C1 segment of cervical spinal cord (tissue), 14 donors: ENCODE measurements around the gene TMEM271.
"Not testable (repeated sequence)": the region's sequence is repeated elsewhere in the genome, so short reads cannot be mapped to it uniquely, and the experiment has no call there.

ENCODE experiments used
- DNase-seq, 14 donors: peaks; one replicate each; lab custom pipeline; 2025; lab: John Stamatoyannopoulos, UW

TMEM271 gene

GRCh38 chr4:566035-566434 lies 10.1 kb downstream of the TMEM271 start:
- no peak for DNase-seq

DNA sequence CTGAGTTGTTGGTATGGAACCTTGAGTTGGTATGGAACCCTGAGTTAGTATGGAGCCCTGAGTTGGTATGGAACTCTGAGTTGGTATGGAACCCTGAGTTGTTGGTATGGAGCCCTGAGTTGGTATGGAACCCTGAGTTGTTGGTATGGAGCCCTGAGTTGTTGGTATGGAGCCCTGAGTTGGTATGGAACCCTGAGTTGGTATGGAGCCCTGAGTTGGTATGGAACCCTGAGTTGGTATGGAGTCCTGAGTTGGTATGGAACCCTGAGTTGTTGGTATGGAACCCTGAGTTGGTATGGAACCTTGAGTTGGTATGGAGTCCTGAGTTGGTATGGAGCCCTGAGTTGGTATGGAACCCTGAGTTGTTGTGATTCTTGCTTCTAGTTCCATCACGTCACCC lies 10.5 kb downstream of the TMEM271 start:
- not testable (repeated sequence) for DNase-seq

DNA sequence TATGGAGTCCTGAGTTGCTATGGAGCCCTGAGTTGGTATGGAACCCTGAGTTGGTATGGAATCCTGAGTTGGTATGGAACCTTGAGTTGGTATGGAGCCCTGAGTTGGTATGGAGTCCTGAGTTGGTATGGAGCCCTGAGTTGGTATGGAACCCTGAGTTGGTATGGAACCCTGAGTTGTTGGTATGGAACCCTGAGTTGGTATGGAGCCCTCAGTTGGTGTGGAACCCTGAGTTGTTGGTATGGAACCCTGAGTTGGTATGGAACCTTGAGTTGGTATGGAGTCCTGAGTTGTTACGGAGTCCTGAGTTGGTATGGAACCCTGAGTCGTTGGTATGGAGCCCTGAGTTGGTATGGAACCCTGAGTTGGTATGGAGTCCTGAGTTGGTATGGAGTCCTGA lies 13.6 kb downstream of the TMEM271 start:
- DNase-seq = not testable (repeated sequence)

- no peak for DNase-seq
These were observed 14.7 kb downstream of the TMEM271 start for GRCh38 chr4:561426-561825.

- no peak for DNase-seq
These were observed 15.3 kb downstream of the TMEM271 start for GRCh38 chr4:560731-561291.

DNA sequence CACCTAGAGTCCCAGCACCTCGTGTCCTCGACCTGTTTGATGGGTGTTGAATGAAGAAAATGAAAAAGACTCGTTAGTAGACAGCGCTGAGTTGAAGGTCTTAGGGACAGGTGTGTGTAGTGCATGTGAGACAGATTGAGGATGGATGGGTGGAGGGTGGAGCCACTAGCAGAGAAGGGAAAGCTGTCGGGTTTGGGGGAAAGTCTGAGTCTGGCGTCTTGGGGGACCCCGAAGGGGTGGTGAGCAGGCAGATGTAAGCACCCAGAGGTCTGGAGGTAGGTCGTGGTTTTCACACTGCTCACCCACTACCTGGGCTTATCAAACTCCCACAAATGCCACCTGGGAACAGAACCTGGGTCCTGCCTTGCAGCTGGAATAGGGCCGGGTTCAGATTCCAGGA lies 16.0 kb downstream of the TMEM271 start:
- DNase-seq = no peak

GRCh38 chr4:555566-556275 lies 20.4 kb downstream of the TMEM271 start:
- DNase-seq = no peak

GRCh38 chr4:554793-555320 lies 21.2 kb downstream of the TMEM271 start:
- DNase-seq = not testable (repeated sequence)

GRCh38 chr4:552019-552418 lies 24.1 kb downstream of the TMEM271 start:
- DNase-seq = no peak

DNA sequence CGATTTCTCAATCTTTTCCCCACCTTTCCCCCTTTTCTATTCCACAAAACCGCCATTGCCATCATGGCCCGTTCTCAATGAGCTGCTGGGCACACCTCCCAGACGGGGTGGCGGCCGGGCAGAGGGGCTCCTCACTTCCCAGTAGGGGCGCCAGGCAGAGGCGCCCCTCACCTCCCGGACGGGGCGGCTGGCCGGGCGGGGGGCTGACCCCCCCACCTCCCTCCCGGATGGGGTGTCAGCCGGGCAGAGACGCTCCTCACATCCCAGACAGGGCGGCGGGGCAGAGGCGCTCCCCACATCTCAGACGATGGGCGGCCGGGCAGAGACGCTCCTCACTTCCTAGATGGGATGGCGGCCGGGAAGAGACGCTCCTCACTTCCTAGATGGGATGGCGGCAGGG lies 25.8 kb downstream of the TMEM271 start:
- DNase-seq = not testable (repeated sequence)

GRCh38 chr4:548976-549375 lies 27.1 kb downstream of the TMEM271 start:
- DNase-seq = no peak

DNA sequence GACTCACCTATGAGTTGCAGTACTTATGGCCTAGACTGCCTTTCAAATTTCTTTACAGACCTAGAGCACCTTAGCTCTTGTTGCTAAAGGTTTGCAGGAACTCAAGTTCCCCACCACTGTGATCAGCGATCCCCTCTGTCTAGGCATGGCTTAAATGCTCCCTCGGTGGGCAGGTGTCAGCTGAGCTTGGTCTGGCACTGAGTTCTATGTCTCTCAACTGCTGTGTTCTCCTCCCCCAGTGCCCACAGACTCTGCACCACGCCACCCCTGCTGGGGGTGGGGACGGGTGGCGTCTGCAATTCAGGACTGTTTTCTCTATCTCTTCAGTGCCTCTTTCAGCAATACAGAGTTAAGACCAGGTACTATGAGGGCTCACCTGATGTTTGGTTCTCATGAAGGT lies 30.5 kb downstream of the TMEM271 start:
- DNase-seq = no peak

DNA sequence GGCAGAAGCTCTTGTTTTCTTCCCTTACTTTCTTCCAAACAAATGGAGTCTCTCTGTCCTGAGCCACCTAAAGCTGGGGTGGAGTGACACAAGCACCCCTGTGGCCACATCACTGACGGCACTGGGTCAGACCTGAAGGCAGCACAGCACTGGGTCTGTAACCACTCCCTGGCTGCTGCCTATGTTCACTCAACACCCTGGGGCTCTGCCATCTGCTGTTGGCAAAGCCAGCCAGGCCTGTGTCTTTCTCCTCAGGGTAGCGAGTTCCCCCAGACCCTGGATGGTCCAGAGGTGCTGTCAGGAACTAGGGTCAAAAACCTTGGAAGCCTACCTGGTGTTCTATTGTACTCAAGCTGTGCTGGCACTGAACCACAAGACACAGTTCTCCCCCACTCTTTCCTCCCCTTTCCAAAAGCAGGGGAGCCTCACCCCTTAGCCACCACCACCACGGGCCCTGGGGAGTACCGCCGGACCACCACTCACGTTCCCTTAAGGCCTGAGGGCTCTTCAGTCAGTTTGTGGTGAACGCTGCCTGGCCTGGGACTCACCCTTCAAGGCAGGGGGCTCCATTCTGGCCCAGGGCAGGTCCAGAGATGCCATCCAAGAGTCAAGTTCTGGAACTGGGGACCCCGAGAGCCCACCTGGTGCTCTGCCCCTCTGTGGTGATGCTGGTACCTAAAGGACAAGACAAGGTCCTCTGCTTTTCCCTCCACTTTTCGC lies 31.5 kb downstream of the TMEM271 start:
- no peak for DNase-seq

GRCh38 chr4:541271-541670 lies 34.8 kb downstream of the TMEM271 start:
- DNase-seq = no peak

DNA sequence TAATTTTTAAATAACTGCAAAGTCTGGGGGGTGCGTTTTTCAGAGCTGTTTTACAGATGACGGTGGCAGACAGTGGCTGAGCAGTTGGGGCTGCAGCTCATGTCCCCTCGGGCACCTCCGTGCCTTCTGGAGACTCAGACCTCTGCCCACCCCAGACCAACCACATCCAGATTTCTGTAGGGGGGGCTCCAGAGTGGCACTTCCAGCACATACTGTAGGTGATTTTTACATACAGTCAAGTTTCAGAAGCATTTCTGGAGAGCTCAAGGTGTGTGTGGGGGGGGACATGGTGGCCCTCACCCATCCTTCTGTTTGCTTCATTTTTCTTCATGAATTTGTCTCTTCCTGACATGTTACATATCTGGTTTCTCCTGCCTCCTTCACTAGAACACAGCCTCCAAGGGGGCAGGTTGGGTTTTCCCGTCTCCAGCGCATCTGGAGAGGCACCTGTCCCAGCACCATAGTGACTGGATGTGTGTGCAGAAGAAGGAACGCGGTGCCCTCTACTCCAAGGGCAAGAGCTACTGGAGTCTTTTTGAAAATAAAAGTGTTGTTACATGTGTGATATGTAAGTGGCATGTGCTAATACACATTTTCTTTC lies 37.5 kb downstream of the TMEM271 start:
- no peak for DNase-seq

DNA sequence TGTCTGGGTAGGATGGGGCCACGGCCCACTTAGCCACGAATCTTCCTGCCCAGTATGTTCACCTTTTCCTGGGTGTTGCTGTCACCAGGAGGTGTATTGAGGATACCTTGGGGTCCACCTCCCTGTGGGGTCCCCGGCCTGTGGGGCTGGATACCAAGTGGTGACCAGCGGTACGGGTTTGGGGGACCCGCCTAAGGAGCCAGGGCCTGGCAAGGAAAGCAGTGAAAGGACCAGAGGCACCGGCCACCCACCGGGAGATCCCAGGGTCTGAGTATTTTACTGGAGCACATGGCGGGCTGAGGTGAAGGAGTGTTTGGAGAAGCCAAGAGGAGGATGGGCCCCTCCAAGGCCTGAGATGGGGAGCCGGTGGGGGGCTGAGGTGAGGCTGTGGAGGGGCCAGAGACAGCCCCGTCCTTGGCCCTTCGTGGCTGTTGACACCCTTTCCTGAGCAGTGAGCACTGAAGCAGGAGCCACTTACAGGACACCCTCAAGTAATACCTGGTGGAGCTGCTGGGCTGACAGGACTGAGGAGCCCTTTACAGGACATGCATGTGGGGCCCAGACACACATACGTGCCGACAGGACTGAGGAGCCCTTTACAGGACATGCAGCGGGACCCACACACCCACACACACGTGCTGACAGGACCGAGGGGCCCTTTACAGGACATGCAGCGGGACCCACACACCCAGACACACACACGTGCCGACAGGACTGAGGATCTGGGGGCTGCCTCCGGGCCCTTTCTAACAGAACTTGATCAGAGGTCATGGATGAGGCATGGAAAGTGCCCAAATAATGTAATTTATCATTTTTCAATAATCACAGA lies 38.4 kb downstream of the TMEM271 start:
- DNase-seq = no peak

- DNase-seq = no peak
These were observed 39.6 kb downstream of the TMEM271 start for GRCh38 chr4:536351-536972.

DNA sequence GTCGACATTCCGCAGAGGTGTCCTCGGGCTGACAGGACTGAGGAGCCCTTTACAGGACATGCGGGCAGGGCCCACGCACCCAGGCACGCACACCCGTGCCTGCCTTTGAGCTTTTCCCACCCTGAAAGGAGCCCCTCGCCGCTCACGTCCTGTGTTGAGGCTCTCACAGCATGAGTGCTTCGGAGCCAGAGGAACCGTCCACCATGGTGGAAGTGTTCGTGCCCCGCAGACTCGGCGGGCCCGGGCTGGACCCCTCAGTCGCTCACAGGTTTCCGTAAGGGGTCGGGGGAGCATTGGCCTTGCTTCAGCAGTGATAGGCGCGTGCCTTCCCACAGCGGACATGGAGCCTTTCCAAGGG lies 40.2 kb downstream of the TMEM271 start:
- no peak for DNase-seq

DNA sequence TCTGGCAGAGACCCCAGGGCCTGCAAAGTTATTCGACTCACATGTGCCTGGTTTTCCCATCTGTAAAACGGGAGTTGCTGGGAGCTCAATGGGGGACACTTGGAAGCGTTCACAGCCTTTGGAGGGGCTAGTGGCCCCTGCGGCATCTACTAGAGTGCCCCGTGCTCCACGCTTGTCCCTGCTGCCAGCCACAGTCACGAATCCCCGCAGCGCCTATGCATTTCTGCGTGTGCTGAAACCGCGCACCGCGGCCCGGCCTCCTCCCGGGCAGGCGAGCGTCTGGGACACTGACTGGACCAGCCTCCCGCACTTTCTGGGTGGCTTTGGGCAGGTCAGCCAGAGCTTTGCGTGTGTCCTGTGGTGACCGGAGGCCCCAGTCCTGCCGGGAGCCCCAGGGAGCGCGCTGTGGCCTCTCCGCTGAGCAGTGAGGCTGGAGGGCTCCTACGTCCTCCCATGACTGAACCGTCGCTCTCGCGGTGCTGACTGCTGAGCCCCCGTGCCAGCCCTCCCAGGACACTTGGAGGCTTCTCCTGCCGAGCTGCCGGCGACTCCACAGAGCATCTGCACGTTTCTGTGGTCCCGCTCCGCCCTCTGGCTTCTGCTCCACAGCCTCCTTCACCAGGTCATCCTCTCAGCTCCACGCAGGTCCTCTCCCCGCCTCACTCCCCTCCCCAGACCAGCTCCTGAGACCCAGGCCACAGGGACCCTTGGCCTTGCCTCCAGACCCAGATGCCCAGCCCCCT lies 40.7 kb downstream of the TMEM271 start:
- DNase-seq = no peak

DNA sequence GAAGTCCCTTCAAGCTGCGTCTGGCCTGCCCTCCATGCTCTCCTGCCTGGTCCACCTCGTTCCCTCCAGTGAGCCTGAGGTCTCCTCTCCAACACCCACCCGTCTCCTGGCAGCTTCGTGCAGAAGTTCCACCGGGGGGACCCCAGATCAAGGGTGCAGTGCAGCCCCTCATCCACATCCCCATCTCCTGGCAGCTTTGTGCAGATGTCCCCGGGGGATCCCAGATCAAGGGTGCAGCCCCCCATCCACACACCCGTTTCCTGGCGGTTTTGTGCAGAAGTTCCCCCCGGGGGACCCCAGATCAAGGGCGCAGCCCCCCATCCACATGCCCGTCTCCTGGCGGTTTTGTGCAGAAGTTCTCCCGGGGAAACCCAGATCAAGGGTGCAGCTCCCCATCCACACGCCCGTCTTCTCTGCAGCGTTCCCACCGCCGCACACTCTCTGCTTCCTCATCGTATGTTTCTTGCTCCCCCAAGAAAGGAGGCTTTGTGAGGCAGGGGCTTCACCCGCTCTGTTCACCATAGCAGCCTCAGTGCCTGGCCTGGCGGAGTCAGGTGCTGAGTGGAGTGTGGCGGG lies 41.4 kb downstream of the TMEM271 start:
- DNase-seq = no peak
